GM12891 (cell line): Measurements from ENCODE around the gene BAIAP3.

Experiments
- PAX5 ChIP-seq: IDR thresholded peaks from 2 replicates; pipeline ENCODE4 v1.6.1; 2011; ENCODE audit warnings: low read length, moderate library complexity, mild to moderate bottlenecking; ENCODE audit not compliant: insufficient read depth, severe bottlenecking
- POLR2A ChIP-seq: IDR thresholded peaks from 2 replicates; pipeline ENCODE4 v1.6.1; 2011; ENCODE audit warnings: low read depth, low read length, control low read depth
- POLR2AphosphoS5 ChIP-seq: IDR thresholded peaks from 2 replicates; pipeline ENCODE4 v1.6.1; 2011; ENCODE audit warnings: low read depth, low read length, control low read depth
- SPI1 ChIP-seq: IDR thresholded peaks from 2 replicates; pipeline ENCODE4 v1.6.1; 2011; ENCODE audit warnings: low read depth, low read length, control low read depth
- TAF1 ChIP-seq: IDR thresholded peaks from 2 replicates; pipeline ENCODE4 v1.6.1; 2011; ENCODE audit warnings: low read depth, low read length, control low read depth

DNA sequence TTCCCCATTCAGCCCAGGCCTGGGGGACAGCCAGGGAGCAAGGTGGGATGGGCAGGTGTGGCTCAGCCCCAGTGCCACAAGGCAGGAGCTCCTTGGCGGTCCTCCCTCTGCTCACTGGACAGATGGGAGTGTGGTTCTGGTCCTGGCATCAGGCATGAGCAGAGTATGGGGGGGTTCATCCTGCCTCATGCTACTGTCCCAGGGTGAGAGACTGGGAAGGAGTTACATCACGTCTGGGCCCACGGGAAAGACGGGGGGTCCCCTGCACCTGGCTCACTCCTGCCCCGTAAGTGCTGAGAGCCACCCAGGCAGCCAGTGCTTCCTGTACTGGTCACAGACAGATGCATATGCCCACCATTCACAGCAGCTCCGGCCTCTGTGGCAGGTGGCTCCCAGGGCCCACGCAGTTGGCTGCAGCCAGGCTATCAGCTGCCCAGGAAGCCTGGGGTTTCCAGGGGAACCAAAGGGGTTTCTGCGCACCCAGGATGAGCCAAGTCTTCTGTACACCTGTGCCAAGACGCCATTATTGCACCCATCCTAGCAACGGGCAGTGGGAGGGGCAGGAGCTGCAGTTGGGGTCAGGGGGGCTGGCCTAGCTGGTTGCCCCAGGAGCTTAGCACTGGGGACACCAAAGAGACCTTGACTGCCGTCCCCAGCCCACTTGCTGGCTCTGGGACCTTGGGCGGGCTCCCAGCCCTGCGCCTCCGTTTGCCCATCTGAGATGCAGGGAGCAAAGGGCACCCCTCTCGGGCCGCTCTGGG is 1.9 kb downstream of the BAIAP3 start:
- no peak for TF ChIP-seq POLR2A
- no peak for TF ChIP-seq POLR2AphosphoS5
- no peak for TF ChIP-seq SPI1
- no peak for TF ChIP-seq TAF1
- no peak for TF ChIP-seq PAX5
